22Rv1 (cell line): Measurements from ENCODE around the gene TENM4.

Experiments used
- H3K27ac ChIP-seq: fragments of 450-650 bp; 2 replicates; pipeline ENCODE4 v1.5.1; 2017
- ZFX ChIP-seq: fragments of 450-650 bp; IDR thresholded peaks from 2 replicates; pipeline ENCODE4 v1.6.1; 2017; ENCODE audit warnings: antibody characterized with exemption, borderline replicate concordance
- TF ChIP-seq, protein P1 (sequence below): fragments of 450-650 bp; IDR thresholded peaks from 2 replicates; pipeline ENCODE4 v1.5.1; 2017; ENCODE audit warnings: mild to moderate bottlenecking

Gene TENM4

DNA sequence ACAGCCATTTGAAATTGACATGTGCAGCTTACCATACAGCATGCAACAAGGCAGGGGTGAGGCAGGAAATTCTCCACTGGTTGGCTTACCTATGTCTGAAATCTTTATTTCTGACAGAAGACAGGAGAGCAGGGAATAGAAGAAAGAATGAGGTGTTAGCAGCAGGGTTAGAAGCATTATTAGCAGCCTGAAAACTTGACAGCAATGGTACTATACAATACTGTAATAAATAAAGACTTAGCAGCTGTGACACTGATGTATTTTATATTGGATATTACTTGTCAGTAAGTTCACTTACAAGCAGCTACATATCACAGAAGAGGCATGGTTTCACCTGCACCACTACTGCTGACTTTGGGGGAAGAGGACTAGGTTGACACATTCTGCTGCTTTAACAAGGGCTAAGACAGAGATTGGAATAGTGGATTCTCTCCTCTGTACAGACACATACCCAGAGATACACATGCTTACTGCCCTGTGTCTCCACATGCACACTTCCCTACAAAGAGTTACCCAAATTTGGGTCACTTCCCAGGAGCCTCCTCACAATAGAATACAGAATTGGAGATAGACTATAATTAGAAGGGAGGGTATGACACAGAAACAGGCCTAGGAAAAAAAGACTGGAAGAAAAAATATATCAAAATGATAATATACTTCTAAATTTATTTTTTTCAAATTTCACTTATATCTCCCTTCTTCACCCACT, 720.4 kb downstream of the TENM4 start:
- TF ChIP-seq, protein P1, sequence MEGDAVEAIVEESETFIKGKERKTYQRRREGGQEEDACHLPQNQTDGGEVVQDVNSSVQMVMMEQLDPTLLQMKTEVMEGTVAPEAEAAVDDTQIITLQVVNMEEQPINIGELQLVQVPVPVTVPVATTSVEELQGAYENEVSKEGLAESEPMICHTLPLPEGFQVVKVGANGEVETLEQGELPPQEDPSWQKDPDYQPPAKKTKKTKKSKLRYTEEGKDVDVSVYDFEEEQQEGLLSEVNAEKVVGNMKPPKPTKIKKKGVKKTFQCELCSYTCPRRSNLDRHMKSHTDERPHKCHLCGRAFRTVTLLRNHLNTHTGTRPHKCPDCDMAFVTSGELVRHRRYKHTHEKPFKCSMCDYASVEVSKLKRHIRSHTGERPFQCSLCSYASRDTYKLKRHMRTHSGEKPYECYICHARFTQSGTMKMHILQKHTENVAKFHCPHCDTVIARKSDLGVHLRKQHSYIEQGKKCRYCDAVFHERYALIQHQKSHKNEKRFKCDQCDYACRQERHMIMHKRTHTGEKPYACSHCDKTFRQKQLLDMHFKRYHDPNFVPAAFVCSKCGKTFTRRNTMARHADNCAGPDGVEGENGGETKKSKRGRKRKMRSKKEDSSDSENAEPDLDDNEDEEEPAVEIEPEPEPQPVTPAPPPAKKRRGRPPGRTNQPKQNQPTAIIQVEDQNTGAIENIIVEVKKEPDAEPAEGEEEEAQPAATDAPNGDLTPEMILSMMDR: no peak
- TF ChIP-seq ZFX: no peak
- no peak overlapping the region for H3K27ac ChIP-seq

DNA sequence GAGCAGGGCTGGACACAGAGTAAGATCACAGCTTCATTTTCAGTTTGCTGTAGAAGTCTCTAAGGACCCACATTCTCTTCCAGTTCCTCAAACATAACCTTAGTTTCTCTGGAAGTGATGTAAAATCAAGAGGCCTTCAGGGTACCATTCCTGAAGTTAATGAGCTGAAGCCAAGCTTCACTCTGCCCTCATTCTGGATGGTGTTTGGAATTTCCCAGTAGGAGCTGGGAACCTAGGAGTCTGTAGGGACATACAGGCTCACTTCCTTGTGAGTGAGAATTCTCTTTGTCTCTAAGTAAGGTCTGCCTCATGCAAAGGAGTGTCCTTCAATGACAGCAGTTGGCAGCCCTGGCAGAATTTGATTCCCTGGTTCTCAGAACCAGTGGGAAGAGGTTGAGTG, 723.8 kb downstream of the TENM4 start:
- no peak for TF ChIP-seq ZFX
- TF ChIP-seq, protein P1: no peak
- no peak overlapping the region for H3K27ac ChIP-seq

DNA sequence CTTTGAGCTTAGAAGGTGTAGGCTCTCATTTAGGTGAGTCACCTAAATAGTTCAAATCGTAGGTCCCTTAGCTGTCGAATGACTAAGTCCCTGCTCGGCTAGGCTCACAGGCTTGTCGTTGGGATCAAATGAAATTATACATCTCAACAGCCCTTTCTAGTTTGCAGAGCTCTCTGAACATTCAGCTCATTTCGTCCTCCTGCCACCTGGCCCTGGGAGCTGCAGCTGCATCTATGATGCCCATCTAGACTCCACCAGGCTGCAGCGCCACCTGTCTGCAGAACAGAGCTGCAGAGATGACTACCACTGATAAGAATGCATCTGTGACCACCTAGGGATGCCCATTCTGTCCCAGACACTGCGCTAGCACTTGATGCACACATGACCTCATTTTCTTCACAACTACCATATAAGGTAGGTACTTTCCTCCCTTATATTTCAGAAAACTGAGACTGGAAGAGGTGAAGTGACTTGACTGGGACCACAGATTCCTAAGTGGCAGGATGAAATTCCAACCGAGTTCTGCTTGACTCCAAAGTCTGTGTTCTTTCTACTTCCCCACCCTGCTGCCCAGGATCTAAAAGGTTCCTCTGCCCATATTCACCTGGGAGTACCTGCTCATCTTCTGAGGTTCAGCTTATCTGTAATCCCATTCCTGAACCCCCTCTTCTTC, 725.1 kb downstream of the TENM4 start:
- no peak overlapping the region for H3K27ac ChIP-seq
- TF ChIP-seq ZFX: no peak
- TF ChIP-seq, protein P1: peak; percentile 90

DNA sequence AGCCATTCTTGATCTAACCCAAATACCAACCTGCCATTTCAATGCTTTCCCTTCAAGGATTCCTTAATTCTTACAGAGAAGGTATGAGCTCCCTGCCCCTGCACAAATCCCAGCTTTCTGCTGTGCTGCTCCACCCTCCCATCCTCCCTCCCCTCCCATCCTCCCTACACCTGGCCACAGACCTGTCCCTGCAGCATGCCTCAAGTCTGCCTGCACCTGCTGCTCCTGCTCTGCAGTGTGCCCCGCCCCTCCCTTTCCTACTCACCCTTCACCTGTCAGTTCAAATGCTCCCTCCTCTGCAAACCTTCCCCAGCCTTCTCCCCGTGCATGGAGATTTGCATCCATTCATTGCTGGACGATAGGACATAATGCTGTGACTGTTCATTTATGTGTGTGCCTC, 726.3 kb downstream of the TENM4 start:
- no peak for TF ChIP-seq ZFX
- TF ChIP-seq, protein P1: no peak
- H3K27ac ChIP-seq: no peak overlapping the region

DNA sequence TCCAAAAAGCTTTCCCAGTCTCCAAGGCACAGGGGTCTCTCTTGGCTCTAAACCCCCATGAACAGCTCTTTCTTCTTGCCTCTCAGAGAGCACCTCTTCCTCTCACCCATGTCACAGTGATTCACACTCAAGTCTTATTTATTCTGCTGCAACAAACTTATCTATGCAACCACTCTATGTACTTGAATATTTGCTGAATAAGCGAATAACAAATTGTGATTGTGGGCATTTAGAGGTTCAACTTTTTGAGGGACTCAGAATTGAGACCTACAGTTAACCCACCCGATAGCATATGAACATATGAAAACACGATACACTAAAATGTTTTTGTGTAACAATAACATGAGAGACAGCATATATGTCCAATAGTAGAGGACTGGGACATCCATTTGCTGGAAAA, 729.1 kb downstream of the TENM4 start:
- no peak for TF ChIP-seq ZFX
- TF ChIP-seq, protein P1: no peak

DNA sequence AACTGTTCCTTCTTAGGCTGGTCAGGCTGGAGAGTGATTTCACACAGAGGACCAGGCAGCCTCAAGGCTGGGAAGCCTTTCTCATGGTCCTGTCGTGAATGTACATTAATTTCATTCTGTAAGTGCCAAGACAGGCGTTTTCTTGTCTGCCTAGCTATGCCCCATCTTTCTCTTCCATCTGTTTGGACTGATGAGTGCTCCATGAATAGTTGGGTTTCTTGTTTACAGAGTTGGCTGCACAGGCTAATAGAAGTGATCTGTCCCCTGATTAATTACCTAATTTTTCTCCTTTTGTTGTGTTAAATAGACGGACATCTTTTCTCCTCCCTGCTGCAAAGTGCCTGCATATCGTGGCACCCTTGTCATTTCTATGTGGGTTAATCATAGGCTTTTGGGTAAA, 730.4 kb downstream of the TENM4 start:
- no peak overlapping the region for H3K27ac ChIP-seq
- no peak for TF ChIP-seq ZFX
- TF ChIP-seq, protein P1: no peak

More for the DNA sequence above, 729.1 kb downstream of the TENM4 start:
- H3K27ac ChIP-seq: no peak overlapping the region

DNA sequence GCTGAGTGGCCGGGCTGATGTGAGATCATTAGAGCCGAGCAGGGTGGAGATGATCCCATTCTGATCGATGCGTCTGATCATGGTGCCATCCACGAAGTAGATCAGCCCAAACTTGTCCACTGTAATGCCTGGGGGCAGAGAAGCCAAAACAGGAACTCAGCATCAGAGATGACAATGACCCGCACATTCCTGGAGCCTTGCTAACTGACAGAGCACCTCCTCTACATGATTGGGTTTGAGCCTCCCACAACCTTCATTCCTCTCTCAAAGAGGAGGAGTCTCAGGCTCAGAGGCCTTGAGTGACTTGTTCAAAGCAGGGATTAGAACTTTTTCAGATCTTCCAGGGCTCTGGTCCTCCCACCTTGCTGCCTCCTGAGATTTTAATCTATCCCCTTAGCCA, 732.4 kb downstream of the TENM4 start:
- TF ChIP-seq, protein P1: no peak
- TF ChIP-seq ZFX: no peak

More for the DNA sequence above, 732.4 kb downstream of the TENM4 start:
- no peak overlapping the region for H3K27ac ChIP-seq
